ENCODE measurements around the gene PHACTR4. TPM values are rescaled to one million over a fixed set of nuclear protein-coding genes. Genes with fewer than 3 reads are reported as not detected.

PHACTR4 gene
- total and polyA plus RNA-seq, 2 of the 13 experiments (the other 11 are each of a cell fraction or from before 2014, with no cell fraction given), result 13.9 to 17.1 TPM

DNA sequence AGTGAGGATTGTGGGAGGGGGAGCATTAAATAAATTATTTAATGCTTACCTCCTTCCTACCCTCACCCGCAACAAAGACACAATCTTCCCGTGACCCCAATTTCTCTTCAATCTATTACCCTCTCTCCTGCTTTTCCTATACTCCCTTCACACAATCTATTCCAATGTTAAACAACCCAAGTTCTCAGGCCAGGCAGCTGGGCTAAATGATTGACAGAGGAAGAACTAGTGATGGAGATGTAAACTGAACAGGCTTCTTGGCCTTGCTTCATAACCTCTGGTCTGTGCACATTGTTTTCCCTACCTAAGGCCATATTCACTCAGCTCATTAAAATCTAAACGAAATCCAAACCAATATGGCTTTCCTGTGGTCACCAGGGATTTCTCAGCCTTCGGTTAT lies 132.4 kb downstream of the PHACTR4 start:
- TF ChIP-seq, protein P1, sequence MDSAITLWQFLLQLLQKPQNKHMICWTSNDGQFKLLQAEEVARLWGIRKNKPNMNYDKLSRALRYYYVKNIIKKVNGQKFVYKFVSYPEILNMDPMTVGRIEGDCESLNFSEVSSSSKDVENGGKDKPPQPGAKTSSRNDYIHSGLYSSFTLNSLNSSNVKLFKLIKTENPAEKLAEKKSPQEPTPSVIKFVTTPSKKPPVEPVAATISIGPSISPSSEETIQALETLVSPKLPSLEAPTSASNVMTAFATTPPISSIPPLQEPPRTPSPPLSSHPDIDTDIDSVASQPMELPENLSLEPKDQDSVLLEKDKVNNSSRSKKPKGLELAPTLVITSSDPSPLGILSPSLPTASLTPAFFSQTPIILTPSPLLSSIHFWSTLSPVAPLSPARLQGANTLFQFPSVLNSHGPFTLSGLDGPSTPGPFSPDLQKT (CRISPR knock-in tag; IDR thresholded peaks at IDR 0.05; ENCODE audit: borderline replicate concordance), result no peak
- no peak for TF ChIP-seq CHCHD3 (CRISPR knock-in tag; IDR thresholded peaks at IDR 0.05)
- no peak for TF ChIP-seq ZNF768 (CRISPR knock-in tag; IDR thresholded peaks at IDR 0.05)
- TF ChIP-seq, protein P2, sequence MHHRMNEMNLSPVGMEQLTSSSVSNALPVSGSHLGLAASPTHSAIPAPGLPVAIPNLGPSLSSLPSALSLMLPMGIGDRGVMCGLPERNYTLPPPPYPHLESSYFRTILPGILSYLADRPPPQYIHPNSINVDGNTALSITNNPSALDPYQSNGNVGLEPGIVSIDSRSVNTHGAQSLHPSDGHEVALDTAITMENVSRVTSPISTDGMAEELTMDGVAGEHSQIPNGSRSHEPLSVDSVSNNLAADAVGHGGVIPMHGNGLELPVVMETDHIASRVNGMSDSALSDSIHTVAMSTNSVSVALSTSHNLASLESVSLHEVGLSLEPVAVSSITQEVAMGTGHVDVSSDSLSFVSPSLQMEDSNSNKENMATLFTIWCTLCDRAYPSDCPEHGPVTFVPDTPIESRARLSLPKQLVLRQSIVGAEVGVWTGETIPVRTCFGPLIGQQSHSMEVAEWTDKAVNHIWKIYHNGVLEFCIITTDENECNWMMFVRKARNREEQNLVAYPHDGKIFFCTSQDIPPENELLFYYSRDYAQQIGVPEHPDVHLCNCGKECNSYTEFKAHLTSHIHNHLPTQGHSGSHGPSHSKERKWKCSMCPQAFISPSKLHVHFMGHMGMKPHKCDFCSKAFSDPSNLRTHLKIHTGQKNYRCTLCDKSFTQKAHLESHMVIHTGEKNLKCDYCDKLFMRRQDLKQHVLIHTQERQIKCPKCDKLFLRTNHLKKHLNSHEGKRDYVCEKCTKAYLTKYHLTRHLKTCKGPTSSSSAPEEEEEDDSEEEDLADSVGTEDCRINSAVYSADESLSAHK (CRISPR knock-in tag; IDR thresholded peaks at IDR 0.05; ENCODE audit: borderline replicate concordance), result no peak
- TF ChIP-seq, protein P3, sequence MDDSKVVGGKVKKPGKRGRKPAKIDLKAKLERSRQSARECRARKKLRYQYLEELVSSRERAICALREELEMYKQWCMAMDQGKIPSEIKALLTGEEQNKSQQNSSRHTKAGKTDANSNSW (CRISPR knock-in tag; IDR thresholded peaks at IDR 0.05; ENCODE audit: borderline replicate concordance), result no peak
- Histone ChIP-seq H3K27ac (ENCODE audit: extremely low read length, insufficient read depth, low read length) (no peak overlapping the region), H3K9me3 (ENCODE audit: low read length) (no peaks in the 10 kb centered on the region), H2AFZ (ENCODE audit: low read length) (no peak overlapping the region), H3K4me3 (replicated peaks in 1 of 3; ENCODE audit: insufficient read depth in 1 of 3, low read depth in 2 of 3, low read length in 3 of 3) (no peak overlapping the region), H3K9ac (ENCODE audit: insufficient read depth, low read depth, low read length) (no peak overlapping the region), H3K27me3 (ENCODE audit: control insufficient read depth in 1 of 2, insufficient read depth in 2 of 2, low read length in 2 of 2) (no peaks in the 10 kb centered on the region; a peak in 1 of 5 replicates), H3K4me1 (ENCODE audit: insufficient read depth, low read length) (peaks cover 9% of the 10 kb centered on the region; the same call in 1 of the 2 replicates), H3K79me2 (ENCODE audit: insufficient read depth, low read length) (peaks cover 17% of the 10 kb centered on the region), H3K36me3 (replicated peaks in 1 of 2; ENCODE audit: control insufficient read depth in 1 of 2, insufficient read depth in 2 of 2, low read length in 2 of 2) (peaks cover 3 to 10% of the 10 kb centered on the region in 2 experiments), H4K20me1 (ENCODE audit: insufficient read depth, low read length) (no peaks in the 10 kb centered on the region), H3K4me2 (ENCODE audit: low read depth, low read length) (no peak overlapping the region)
- ChIA-PET POLR2A (interaction anchor here (0.6 kb wide), 1 partner anchor 12 kb away, joined by 3 read pairs; no protein-coding TSS in a partner anchor), CTCF (ENCODE audit: low intra/inter-chr PET ratio, low total read pairs) (no interaction called here)
- BruUV-seq (replicated peaks), result no TSS peak
- intact Hi-C loops (cut with micrococcal nuclease; ENCODE audit: unreplicated experiment), result no loop called here
- no peak for FAIRE-seq
- in situ Hi-C loops (cut with HindIII; ENCODE audit: extremely low pct_ligation_motif_present, low pct_unique_long_range_greater_than_20kb), result no loop called here
- 82% methylated on average over 4 of the region's 4 CpGs for WGBS (ENCODE audit: low lambda C conversion rate)
- no peak for DNase-seq (ENCODE audit: low spot score)
- ATAC-seq, result no peak
